SK-N-SH treated with all-trans-retinoic acid at 6 μM for 48 hours (cell line): ENCODE measurements around the gene TTC32.

Source experiments
- ATAC-seq: fragments of 200-7000 bp; cut with Tn5 transposase; 3 replicates; pipeline ENCODE4 v1.9.1; 2020; ENCODE audit warnings: mild to moderate bottlenecking, moderate library complexity
- ARNTL ChIP-seq: fragments of 450-650 bp; formaldehyde crosslinking; IDR thresholded peaks from 2 replicates; pipeline ENCODE4 v1.5.0; 2020; ENCODE audit warnings: low read depth, mild to moderate bottlenecking, moderate library complexity, borderline replicate concordance
- BACH2 ChIP-seq: fragments of 250-450 bp; sonication (Bioruptor Pico); IDR thresholded peaks from 2 replicates; pipeline ENCODE4 v1.9.0; 2021; ENCODE audit warnings: mild to moderate bottlenecking, borderline replicate concordance
- CREB5 ChIP-seq: fragments of 250-450 bp; sonication (Bioruptor Pico); IDR thresholded peaks from 2 replicates; pipeline ENCODE4 v1.5.1; 2020; ENCODE audit warnings: low read depth, mild to moderate bottlenecking, moderate library complexity
- CSDC2 ChIP-seq: fragments of 250-450 bp; sonication (Bioruptor Pico); IDR thresholded peaks from 2 replicates; pipeline ENCODE4 v1.5.0; 2020; ENCODE audit warnings: mild to moderate bottlenecking, moderate library complexity
- ESRRG ChIP-seq: fragments of 250-450 bp; sonication (Bioruptor Pico); IDR thresholded peaks from 2 replicates; pipeline ENCODE4 v1.6.1; 2021; ENCODE audit warnings: mild to moderate bottlenecking
- GLIS3 ChIP-seq: fragments of 250-450 bp; sonication (Bioruptor Pico); IDR thresholded peaks from 2 replicates; pipeline ENCODE4 v1.5.0; 2020; ENCODE audit warnings: mild to moderate bottlenecking, moderate library complexity
- ISL1 ChIP-seq: fragments of 250-450 bp; sonication (Bioruptor Pico); IDR thresholded peaks from 2 replicates; pipeline ENCODE4 v2.1.2; 2022; ENCODE audit warnings: mild to moderate bottlenecking, moderate library complexity
- OSR1 ChIP-seq: fragments of 250-450 bp; sonication (Bioruptor Pico); IDR thresholded peaks from 2 replicates; pipeline ENCODE4 v1.8.0; 2022; ENCODE audit warnings: moderate library complexity, mild to moderate bottlenecking, inconsistent platforms
- POU6F1 ChIP-seq: fragments of 250-450 bp; sonication (Bioruptor Pico); IDR thresholded peaks from 2 replicates; pipeline ENCODE4 v1.8.0; 2021; ENCODE audit warnings: low read depth, mild to moderate bottlenecking, moderate library complexity, borderline replicate concordance
- PPARA ChIP-seq: fragments of 250-450 bp; sonication (Bioruptor Pico); IDR thresholded peaks from 2 replicates; pipeline ENCODE4 v1.5.0; 2020; ENCODE audit warnings: mild to moderate bottlenecking, borderline replicate concordance
- RARB ChIP-seq: fragments of 250-450 bp; sonication (Bioruptor Pico); IDR thresholded peaks from 2 replicates; pipeline ENCODE4 v1.8.0; 2021; ENCODE audit warnings: mild to moderate bottlenecking, moderate library complexity
- SNAI2 ChIP-seq: fragments of 250-450 bp; sonication (Bioruptor Pico); IDR thresholded peaks from 2 replicates; pipeline ENCODE4 v1.5.0; 2020; ENCODE audit warnings: mild to moderate bottlenecking, moderate library complexity
- TCF4 ChIP-seq: fragments of 250-450 bp; sonication (Bioruptor Pico); IDR thresholded peaks from 2 replicates; pipeline ENCODE4 v1.8.0; 2021; ENCODE audit warnings: mild to moderate bottlenecking, moderate library complexity, borderline replicate concordance
- TOX ChIP-seq: fragments of 250-450 bp; sonication (Bioruptor Pico); IDR thresholded peaks from 2 replicates; pipeline ENCODE4 v1.8.0; 2021; ENCODE audit warnings: mild to moderate bottlenecking, moderate library complexity, borderline replicate concordance
- TSHZ2 ChIP-seq: fragments of 250-450 bp; sonication (Bioruptor Pico); IDR thresholded peaks from 2 replicates; pipeline ENCODE4 v1.5.0; 2020; ENCODE audit warnings: mild to moderate bottlenecking, moderate library complexity
- ZC3H10 ChIP-seq: fragments of 250-450 bp; sonication (Bioruptor Pico); IDR thresholded peaks from 2 replicates; pipeline ENCODE4 v1.5.1; 2021; ENCODE audit warnings: mild to moderate bottlenecking, moderate library complexity
- ZFP3 ChIP-seq: fragments of 250-450 bp; sonication (Bioruptor Pico); IDR thresholded peaks from 2 replicates; pipeline ENCODE4 v1.5.0; 2020; ENCODE audit warnings: mild to moderate bottlenecking, moderate library complexity
- ZFP30 ChIP-seq: fragments of 450-650 bp; formaldehyde crosslinking; IDR thresholded peaks from 2 replicates; pipeline ENCODE4 v1.5.0; 2022; ENCODE audit warnings: mild to moderate bottlenecking, moderate library complexity
- ZNF565 ChIP-seq: fragments of 450-650 bp; formaldehyde crosslinking; conservative IDR thresholded peaks from 2 replicates; pipeline ENCODE4 v1.5.0; 2020; ENCODE audit warnings: low read depth, mild to moderate bottlenecking, moderate library complexity
- ZNF70 ChIP-seq: fragments of 450-650 bp; formaldehyde crosslinking; IDR thresholded peaks from 2 replicates; pipeline ENCODE4 v1.5.0; 2020; ENCODE audit warnings: mild to moderate bottlenecking, moderate library complexity
- ZNF8 ChIP-seq: fragments of 450-650 bp; formaldehyde crosslinking; IDR thresholded peaks from 2 replicates; pipeline ENCODE4 v1.5.0; 2020; ENCODE audit warnings: mild to moderate bottlenecking, moderate library complexity
- TF ChIP-seq, protein P1 (sequence below): fragments of 250-450 bp; sonication (Bioruptor Pico); IDR thresholded peaks from 2 replicates; pipeline ENCODE4 v1.5.1; 2021; ENCODE audit warnings: mild to moderate bottlenecking, moderate library complexity

TTC32 gene

DNA sequence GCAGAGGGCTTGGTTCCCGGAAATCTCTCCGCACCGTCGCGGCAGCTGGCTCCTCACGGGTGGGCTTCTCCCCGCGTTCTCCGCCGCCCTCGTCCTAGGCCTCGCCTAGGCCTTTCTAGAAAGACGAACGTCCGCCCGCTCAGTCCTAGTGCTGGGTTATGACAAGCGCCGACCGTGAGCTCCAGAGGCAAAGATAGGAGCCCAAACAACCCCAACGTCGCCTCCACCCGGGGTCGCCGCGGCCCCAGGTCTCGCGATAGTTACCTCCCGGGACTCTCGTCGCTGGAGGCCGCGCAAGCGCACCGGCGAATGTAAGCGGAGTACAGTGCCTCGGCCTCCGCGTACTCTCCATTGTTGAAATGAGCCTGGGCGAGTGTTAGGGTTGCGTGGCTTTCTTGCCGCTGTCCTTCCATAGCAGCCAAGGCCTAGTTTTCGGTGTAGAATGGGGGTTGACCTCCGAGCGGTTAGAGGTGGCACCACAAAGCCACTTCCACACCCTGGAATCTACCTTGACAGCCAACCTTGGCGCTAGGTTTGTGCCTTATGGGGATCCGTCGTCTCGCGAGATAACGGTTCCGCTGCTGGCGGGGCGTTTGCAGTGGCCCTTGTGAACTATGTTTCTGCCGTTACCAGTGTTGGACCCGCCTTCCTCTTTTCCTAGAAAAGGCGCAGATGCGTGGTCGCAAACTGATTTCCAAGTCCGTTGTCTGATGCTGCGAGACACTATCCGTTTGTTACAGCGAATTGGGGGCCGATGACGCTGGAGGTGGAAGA, at the start of gene TTC32:
Gene TTC32 (minus strand): TSS at position 542 of the 774 bp plus-strand sequence. CDS start 129 bp downstream, at position 413.
- TF ChIP-seq CSDC2 (CRISPR knock-in tag) = peak; percentile 55; the same call in 1 of the 2 replicates
- peak; percentile 12; the same call in 1 of the 2 replicates for TF ChIP-seq TCF4 (CRISPR knock-in tag)
- 0 out of 2 replicates have a peak, but pooled peaks have one; percentile 67 for TF ChIP-seq POU6F1 (CRISPR knock-in tag)
- TF ChIP-seq, protein P1, sequence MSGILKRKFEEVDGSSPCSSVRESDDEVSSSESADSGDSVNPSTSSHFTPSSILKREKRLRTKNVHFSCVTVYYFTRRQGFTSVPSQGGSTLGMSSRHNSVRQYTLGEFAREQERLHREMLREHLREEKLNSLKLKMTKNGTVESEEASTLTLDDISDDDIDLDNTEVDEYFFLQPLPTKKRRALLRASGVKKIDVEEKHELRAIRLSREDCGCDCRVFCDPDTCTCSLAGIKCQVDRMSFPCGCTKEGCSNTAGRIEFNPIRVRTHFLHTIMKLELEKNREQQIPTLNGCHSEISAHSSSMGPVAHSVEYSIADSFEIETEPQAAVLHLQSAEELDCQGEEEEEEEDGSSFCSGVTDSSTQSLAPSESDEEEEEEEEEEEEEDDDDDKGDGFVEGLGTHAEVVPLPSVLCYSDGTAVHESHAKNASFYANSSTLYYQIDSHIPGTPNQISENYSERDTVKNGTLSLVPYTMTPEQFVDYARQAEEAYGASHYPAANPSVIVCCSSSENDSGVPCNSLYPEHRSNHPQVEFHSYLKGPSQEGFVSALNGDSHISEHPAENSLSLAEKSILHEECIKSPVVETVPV (CRISPR knock-in tag) = 0 out of 2 replicates have a peak, but pooled peaks have one; percentile 7
- no peak for TF ChIP-seq SNAI2 (CRISPR knock-in tag)
- peak; percentile 90 for TF ChIP-seq ZFP3 (CRISPR knock-in tag)
- no peak for TF ChIP-seq TOX
- no peak for TF ChIP-seq ISL1 (CRISPR knock-in tag)
- TF ChIP-seq ZNF565 = 0 out of 2 replicates have a peak, but pooled peaks have one; percentile 19
- ATAC-seq = peak; percentile 97

- TF ChIP-seq TOX (no peak), POU6F1 (CRISPR knock-in tag) (no peak), ISL1 (CRISPR knock-in tag) (no peak), TSHZ2 (CRISPR knock-in tag) (no peak), TCF4 (CRISPR knock-in tag) (no peak), ZNF565 (no peak), ESRRG (CRISPR knock-in tag) (no peak), GLIS3 (no peak), BACH2 (CRISPR knock-in tag) (no peak), ZFP30 (no peak), ARNTL (CRISPR knock-in tag) (no peak), CREB5 (CRISPR knock-in tag) (no peak), ZC3H10 (CRISPR knock-in tag) (no peak), OSR1 (CRISPR knock-in tag) (no peak)
- ATAC-seq = peak; percentile 76
Observed at GRCh38 chr2:19949071-19949470, 47.3 kb upstream of the TTC32 start.

DNA sequence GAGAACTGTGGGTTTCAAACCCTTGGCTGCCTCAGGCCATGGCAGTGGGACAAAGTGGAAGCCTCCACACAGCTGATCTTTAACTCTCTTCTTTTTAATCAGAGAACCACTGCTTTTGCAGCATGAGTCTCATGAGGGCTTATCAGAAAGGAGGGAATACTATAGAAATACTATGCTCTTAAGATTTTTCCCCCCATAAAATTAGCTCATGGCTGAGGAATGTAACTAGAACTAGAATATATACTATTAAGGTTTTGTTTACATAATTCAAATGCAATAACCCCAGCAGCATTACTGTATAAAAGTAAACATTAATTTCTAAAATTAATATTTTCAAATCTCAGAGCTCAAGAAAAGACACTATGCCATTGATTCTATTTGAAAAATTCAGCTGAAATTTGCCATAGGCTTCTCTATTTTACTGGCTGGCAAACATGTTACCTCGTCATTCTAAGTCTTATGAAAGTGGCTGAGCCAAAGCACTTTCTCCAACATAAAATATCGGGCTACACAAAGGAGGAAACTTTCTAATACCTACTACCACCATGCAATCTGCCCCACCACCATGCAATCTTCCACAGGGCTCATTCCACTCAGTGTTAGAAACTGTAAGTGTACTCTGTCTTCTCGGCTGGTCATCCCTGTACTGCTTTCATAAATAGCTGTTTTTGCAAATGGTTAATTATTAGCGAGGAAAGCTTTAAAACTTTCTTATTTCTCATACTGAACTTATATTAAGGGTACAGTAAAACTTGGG, 45.6 kb upstream of the TTC32 start:
- no peak for ATAC-seq

More for the DNA sequence above, 45.6 kb upstream of the TTC32 start:
- no peak for TF ChIP-seq ZNF70 (CRISPR knock-in tag)
- TF ChIP-seq RARB (CRISPR knock-in tag) = no peak
- no peak for TF ChIP-seq CSDC2 (CRISPR knock-in tag)
- TF ChIP-seq ZNF8 (CRISPR knock-in tag) = no peak
- no peak for TF ChIP-seq SNAI2 (CRISPR knock-in tag)
- no peak for TF ChIP-seq CREB5 (CRISPR knock-in tag)
- no peak for TF ChIP-seq PPARA
- TF ChIP-seq POU6F1 (CRISPR knock-in tag) = no peak
- no peak for TF ChIP-seq ZC3H10 (CRISPR knock-in tag)
- no peak for TF ChIP-seq ISL1 (CRISPR knock-in tag)
